K562 (cell line): ENCODE results near the gene CREB3L2. TPM values are rescaled to one million over a fixed set of nuclear protein-coding genes. Genes with fewer than 3 reads are reported as not detected.

Source experiments
- ATF7 ChIP-seq: fragments of 450-650 bp; IDR thresholded peaks from 2 replicates; pipeline ENCODE4 v1.7.1; 2014; ENCODE audit warnings: mild to moderate bottlenecking, moderate library complexity
- EP400 ChIP-seq: fragments of 450-650 bp; IDR thresholded peaks from 2 replicates; pipeline ENCODE4 v1.6.1; 2017; ENCODE audit warnings: antibody characterized with exemption, mild to moderate bottlenecking, moderate library complexity
- FOXK1 ChIP-seq: sonication (generic); formaldehyde crosslinking; IDR thresholded peaks from 2 replicates; pipeline ENCODE4 v1.8.0; 2022; ENCODE audit warnings: missing genetic modification reagents, mild to moderate bottlenecking, borderline replicate concordance
- HDAC6 ChIP-seq: IDR thresholded peaks from 2 replicates; pipeline ENCODE4 v1.6.1; 2012; ENCODE audit warnings: low read depth, mild to moderate bottlenecking, control low read depth, inconsistent platforms, low read length, moderate library complexity
- LCOR ChIP-seq: sonication (generic); formaldehyde crosslinking; IDR thresholded peaks from 2 replicates; pipeline ENCODE4 v1.8.0; 2022; ENCODE audit warnings: mild to moderate bottlenecking, missing genetic modification reagents
- MAFG ChIP-seq: fragments of 450-650 bp; conservative IDR thresholded peaks from 2 replicates; pipeline ENCODE4 v1.6.1; 2016; ENCODE audit warnings: missing genetic modification characterization, missing compliant biosample characterization
- MAFK ChIP-seq: IDR thresholded peaks from 2 replicates; pipeline ENCODE4 v1.6.1; 2011; ENCODE audit warnings: low read length, improper control_type of control experiment
- NFRKB ChIP-seq: fragments of 450-650 bp; IDR thresholded peaks from 2 replicates; pipeline ENCODE4 v1.6.1; 2016; ENCODE audit warnings: low read depth
- PHF20 ChIP-seq: fragments of 450-650 bp; IDR thresholded peaks from 2 replicates; pipeline ENCODE4 v1.6.1; 2018; ENCODE audit not compliant: partially characterized antibody
- SMAD4 ChIP-seq: fragments of 250-450 bp; sonication (Bioruptor Pico); conservative IDR thresholded peaks from 2 replicates; pipeline ENCODE4 v1.8.0; 2021; ENCODE audit warnings: inconsistent platforms, mild to moderate bottlenecking, moderate library complexity
- SMARCA5 ChIP-seq: fragments of 450-650 bp; IDR thresholded peaks from 2 replicates; pipeline ENCODE4 v1.6.1; 2016
- SMARCC2 ChIP-seq: fragments of 450-650 bp; IDR thresholded peaks from 2 replicates; pipeline ENCODE4 v1.6.1; 2017; ENCODE audit warnings: antibody characterized with exemption, moderate library complexity, mild to moderate bottlenecking, low read depth
- SRSF3 ChIP-seq: fragments of 200-400 bp; formaldehyde crosslinking; IDR thresholded peaks from 2 replicates; pipeline ENCODE4 v1.6.1; 2016; ENCODE audit warnings: mild to moderate bottlenecking, low read length, moderate library complexity; ENCODE audit not compliant: insufficient read depth
- TBP ChIP-seq: optimal IDR thresholded peaks from 2 replicates; pipeline ENCODE3; 2011; ENCODE audit warnings: low read depth, low read length, improper control_type of control experiment
- YY1 ChIP-seq, 3 experiments: IDR thresholded peaks; 2 replicates each; pipeline ENCODE4 v1.6.1; 2011; ENCODE audit warnings: low read length in 2 of 3, mild to moderate bottlenecking in 2 of 3, moderate library complexity in 2 of 3, borderline replicate concordance in 1 of 3, control low read depth in 1 of 3, low read depth in 1 of 3; ENCODE audit not compliant: insufficient read depth in 3 of 3, insufficient replicate concordance in 2 of 3, control insufficient read depth in 1 of 3, insufficient read length in 1 of 3; ENCODE audit errors: extremely low read depth in 1 of 3
- ZEB2 ChIP-seq: fragments of 450-650 bp; IDR thresholded peaks from 2 replicates; pipeline ENCODE4 v1.6.1; 2016
- polyA plus RNA-seq, 8 experiments: library from polyadenylated mRNA; depleted of rRNA in 4 of 8; stranded (reverse) in 5 of 8; unstranded in 3 of 8; fragments of >200 nt; fragmentation: Nextera tagmentation in 2 of 8; fragmentation: Illumina TruSeq in 1 of 8; extraction: Ambion mirVana in 2 of 8; extraction: Trizol in 1 of 8; gene quantifications; 2 replicates each; pipeline versions ENCODE4 v1.2.1 to v1.2.3, GENCODE V29; 2011 to 2014; ENCODE audit warnings: inconsistent platforms in 1 of 8, missing spikeins in 1 of 8
- total RNA-seq, 7 experiments: library from RNA; depleted of rRNA in 6 of 7; stranded (reverse); fragments of >200 nt in 6 of 7; fragmentation: Illumina TruSeq in 2 of 7; extraction: Trizol in 2 of 7; gene quantifications; 2 replicates each; pipeline versions ENCODE4 v1.2.1 to v1.2.3, GENCODE V29; 2011 to 2021; ENCODE audit warnings: low replicate concordance in 1 of 7
- TF ChIP-seq, protein P1 (sequence below): fragments of 200-800 bp; sonication (Bioruptor generic); IDR thresholded peaks from 2 replicates; pipeline ENCODE4 v1.6.1; 2017; ENCODE audit warnings: missing genetic modification characterization, missing compliant biosample characterization
- TF ChIP-seq, protein P2 (sequence below): sonication (generic); formaldehyde crosslinking; IDR thresholded peaks from 2 replicates; pipeline ENCODE4 v1.8.1; 2023; ENCODE audit warnings: missing genetic modification reagents, mild to moderate bottlenecking, borderline replicate concordance
- TF ChIP-seq, protein P3 (sequence below), 2 experiments: fragments of 150-350 bp in 1 of 2; IDR thresholded peaks; 2 replicates each; pipeline ENCODE4 v1.6.1; 2012 to 2016; ENCODE audit warnings: low read depth in 2 of 2, low read length in 2 of 2, mild to moderate bottlenecking in 1 of 2, moderate library complexity in 1 of 2

The CREB3L2 gene
- total and polyA plus RNA-seq, 9 of the 15 experiments (the other 6 are each of a cell fraction or from before 2014, with no cell fraction given) = 7.1 to 45.6 (median 15.8) TPM

DNA sequence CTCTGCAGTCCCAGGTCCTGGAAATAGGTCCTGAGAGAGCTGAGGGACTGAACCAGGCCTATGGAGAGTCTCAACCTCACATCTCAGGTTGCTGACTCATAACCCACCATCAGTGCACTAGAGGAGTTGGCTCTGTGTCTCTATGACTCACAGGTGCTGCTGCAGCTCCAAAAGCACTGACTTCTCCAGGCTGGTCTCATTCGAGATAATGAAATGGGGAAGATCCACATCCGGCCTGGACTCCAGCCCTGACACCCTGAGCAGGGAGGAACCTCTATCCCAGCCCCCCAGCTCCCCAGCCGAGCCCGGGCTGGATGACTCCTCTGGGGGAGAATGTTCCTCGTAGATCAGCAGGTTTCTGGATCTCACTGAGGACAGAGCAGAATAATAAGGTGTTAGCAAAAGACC, 119.6 kb downstream of the CREB3L2 start (continued):
- TF ChIP-seq ATF7 (0 out of 2 replicates have a peak, but pooled peaks have one; percentile 50), MAFK (peak; percentile 81), FOXK1 (CRISPR knock-in tag) (0 out of 2 replicates have a peak, but pooled peaks have one; percentile 17), LCOR (CRISPR knock-in tag) (peak; percentile 77; the same call in 1 of the 2 replicates), NFRKB (no peak), SMARCA5 (peak; percentile 73; the same call in 1 of the 2 replicates), MAFG (peak; percentile 71), YY1 (IDR thresholded peaks at IDR 0.05; ENCODE audit: borderline replicate concordance in 1 of 3, control insufficient read depth in 1 of 3, extremely low read depth in 1 of 3, insufficient read depth in 3 of 3, insufficient read length in 1 of 3, insufficient replicate concordance in 2 of 3, low read depth in 1 of 3, low read length in 2 of 3) (peak in 1 of 3 experiments; percentile 44), SMARCC2 (peak; percentile 57; the same call in 1 of the 2 replicates), EP400 (no peak), SMAD4 (CRISPR knock-in tag) (0 out of 2 replicates have a peak, but pooled peaks have one; percentile 27), SRSF3 (no peak), TBP (peak; percentile 31), PHF20 (no peak), HDAC6 (no peak), ZEB2 (peak; percentile 85)
- TF ChIP-seq, protein P1, sequence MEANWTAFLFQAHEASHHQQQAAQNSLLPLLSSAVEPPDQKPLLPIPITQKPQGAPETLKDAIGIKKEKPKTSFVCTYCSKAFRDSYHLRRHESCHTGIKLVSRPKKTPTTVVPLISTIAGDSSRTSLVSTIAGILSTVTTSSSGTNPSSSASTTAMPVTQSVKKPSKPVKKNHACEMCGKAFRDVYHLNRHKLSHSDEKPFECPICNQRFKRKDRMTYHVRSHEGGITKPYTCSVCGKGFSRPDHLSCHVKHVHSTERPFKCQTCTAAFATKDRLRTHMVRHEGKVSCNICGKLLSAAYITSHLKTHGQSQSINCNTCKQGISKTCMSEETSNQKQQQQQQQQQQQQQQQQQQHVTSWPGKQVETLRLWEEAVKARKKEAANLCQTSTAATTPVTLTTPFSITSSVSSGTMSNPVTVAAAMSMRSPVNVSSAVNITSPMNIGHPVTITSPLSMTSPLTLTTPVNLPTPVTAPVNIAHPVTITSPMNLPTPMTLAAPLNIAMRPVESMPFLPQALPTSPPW (CRISPR knock-in tag) = peak; percentile 29; the same call in 1 of the 2 replicates
- TF ChIP-seq, protein P2, sequence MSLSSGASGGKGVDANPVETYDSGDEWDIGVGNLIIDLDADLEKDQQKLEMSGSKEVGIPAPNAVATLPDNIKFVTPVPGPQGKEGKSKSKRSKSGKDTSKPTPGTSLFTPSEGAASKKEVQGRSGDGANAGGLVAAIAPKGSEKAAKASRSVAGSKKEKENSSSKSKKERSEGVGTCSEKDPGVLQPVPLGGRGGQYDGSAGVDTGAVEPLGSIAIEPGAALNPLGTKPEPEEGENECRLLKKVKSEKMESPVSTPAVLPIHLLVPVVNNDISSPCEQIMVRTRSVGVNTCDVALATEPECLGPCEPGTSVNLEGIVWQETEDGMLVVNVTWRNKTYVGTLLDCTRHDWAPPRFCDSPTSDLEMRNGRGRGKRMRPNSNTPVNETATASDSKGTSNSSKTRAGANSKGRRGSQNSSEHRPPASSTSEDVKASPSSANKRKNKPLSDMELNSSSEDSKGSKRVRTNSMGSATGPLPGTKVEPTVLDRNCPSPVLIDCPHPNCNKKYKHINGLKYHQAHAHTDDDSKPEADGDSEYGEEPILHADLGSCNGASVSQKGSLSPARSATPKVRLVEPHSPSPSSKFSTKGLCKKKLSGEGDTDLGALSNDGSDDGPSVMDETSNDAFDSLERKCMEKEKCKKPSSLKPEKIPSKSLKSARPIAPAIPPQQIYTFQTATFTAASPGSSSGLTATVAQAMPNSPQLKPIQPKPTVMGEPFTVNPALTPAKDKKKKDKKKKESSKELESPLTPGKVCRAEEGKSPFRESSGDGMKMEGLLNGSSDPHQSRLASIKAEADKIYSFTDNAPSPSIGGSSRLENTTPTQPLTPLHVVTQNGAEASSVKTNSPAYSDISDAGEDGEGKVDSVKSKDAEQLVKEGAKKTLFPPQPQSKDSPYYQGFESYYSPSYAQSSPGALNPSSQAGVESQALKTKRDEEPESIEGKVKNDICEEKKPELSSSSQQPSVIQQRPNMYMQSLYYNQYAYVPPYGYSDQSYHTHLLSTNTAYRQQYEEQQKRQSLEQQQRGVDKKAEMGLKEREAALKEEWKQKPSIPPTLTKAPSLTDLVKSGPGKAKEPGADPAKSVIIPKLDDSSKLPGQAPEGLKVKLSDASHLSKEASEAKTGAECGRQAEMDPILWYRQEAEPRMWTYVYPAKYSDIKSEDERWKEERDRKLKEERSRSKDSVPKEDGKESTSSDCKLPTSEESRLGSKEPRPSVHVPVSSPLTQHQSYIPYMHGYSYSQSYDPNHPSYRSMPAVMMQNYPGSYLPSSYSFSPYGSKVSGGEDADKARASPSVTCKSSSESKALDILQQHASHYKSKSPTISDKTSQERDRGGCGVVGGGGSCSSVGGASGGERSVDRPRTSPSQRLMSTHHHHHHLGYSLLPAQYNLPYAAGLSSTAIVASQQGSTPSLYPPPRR (CRISPR knock-in tag) = no peak; the same call in 1 of the 2 replicates
- TF ChIP-seq, protein P3, sequence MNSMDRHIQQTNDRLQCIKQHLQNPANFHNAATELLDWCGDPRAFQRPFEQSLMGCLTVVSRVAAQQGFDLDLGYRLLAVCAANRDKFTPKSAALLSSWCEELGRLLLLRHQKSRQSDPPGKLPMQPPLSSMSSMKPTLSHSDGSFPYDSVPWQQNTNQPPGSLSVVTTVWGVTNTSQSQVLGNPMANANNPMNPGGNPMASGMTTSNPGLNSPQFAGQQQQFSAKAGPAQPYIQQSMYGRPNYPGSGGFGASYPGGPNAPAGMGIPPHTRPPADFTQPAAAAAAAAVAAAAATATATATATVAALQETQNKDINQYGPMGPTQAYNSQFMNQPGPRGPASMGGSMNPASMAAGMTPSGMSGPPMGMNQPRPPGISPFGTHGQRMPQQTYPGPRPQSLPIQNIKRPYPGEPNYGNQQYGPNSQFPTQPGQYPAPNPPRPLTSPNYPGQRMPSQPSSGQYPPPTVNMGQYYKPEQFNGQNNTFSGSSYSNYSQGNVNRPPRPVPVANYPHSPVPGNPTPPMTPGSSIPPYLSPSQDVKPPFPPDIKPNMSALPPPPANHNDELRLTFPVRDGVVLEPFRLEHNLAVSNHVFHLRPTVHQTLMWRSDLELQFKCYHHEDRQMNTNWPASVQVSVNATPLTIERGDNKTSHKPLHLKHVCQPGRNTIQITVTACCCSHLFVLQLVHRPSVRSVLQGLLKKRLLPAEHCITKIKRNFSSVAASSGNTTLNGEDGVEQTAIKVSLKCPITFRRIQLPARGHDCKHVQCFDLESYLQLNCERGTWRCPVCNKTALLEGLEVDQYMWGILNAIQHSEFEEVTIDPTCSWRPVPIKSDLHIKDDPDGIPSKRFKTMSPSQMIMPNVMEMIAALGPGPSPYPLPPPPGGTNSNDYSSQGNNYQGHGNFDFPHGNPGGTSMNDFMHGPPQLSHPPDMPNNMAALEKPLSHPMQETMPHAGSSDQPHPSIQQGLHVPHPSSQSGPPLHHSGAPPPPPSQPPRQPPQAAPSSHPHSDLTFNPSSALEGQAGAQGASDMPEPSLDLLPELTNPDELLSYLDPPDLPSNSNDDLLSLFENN (IDR thresholded peaks at IDR 0.05; ENCODE audit: low read depth in 2 of 2, low read length in 2 of 2) = 0 out of 4 replicates have a peak, but pooled peaks of 1 of the 2 experiments have one; percentile 44
